ENCODE measurements around the gene KIFC3.

KIFC3 gene

DNA sequence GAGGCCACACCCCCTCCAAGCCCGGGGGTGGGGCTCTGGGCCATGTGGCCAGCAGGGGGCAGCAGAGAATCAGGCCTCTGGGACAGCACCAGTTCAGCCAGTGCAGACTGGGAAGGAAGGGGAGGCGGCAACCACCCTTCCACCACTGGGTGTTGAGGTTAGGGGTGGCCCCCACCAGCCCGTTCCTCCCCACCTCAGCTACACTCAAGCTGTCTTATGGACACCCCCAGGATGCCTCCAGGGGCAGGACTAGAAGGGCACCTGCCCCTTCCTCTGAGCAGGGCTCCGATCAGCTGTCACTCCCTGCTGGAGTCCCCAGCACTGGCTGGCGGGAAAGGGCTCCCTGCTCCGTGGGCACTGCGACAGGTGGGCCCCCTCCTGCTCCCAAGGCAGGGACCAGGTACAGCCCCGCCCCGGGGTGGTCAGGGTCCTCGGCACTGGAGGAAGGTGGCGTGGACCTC, 44.9 kb downstream of the KIFC3 start:
- H3K36me3 ChIP-seq (replicated peaks), result peaks cover 56% of the 10 kb centered on the region
- DNase-seq, result peak; percentile 75
- TF ChIP-seq, protein P1, sequence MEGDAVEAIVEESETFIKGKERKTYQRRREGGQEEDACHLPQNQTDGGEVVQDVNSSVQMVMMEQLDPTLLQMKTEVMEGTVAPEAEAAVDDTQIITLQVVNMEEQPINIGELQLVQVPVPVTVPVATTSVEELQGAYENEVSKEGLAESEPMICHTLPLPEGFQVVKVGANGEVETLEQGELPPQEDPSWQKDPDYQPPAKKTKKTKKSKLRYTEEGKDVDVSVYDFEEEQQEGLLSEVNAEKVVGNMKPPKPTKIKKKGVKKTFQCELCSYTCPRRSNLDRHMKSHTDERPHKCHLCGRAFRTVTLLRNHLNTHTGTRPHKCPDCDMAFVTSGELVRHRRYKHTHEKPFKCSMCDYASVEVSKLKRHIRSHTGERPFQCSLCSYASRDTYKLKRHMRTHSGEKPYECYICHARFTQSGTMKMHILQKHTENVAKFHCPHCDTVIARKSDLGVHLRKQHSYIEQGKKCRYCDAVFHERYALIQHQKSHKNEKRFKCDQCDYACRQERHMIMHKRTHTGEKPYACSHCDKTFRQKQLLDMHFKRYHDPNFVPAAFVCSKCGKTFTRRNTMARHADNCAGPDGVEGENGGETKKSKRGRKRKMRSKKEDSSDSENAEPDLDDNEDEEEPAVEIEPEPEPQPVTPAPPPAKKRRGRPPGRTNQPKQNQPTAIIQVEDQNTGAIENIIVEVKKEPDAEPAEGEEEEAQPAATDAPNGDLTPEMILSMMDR (IDR thresholded peaks at IDR 0.05; ENCODE audit: low read depth, low read length, missing control alignments), result peak; percentile 98
- H3K4me3 ChIP-seq (ENCODE audit: low read depth, low read length), result no peak overlapping the region
- in situ Hi-C loops (cut with HindIII; ENCODE audit: low pct_ligation_motif_present, low sequenced_read_pairs), result no loop called here
- no peaks in the 10 kb centered on the region for H3K27me3 ChIP-seq (replicated peaks)
- no peak overlapping the region for H3K27ac ChIP-seq

DNA sequence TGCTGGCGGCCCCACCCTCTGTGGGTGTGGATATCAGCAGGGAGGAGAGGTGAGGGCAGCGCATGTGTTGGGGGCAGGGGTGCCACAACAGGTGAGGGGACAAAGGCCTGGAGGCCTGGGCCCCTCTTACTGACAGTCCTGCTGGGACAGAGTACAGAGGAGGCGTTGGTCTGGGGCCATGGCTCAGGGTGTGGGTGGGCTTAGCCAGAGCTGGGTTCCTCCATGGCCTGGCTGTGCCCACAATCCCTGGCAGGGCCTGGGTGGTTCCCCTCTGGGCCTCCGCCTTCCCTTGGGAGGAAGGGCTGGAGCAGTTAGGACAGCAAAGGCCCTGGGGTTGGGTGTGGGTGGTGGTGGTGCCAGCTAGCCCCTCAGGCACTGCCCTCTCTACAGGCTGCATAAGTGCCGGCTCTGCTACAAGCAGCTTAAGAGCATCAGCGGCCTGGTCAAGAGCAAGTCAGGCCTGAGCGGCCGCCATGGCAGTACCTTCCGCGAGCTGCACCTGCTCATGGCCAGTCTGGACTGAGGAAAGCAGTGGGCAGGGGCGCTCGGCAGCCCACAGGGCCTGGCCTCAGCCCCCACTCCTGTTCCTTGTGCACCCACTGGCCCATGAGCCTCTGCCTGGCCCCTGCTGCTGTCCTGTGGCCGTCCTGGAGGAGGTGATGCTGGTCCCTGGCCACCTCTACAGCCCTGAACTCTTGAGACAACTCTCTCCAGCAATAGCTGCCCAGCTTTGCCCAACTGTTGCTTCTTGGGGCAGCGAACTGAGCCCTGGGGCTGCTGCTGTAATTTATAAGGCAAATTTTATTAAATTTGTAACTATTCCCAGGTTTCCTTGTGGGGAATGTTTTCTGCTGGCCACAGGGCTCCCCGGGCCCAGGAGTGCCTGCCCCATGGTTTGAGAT, 45.6 kb downstream of the KIFC3 start:
- Histone ChIP-seq H3K27ac (no peak overlapping the region), H3K4me3 (ENCODE audit: low read depth, low read length) (no peak overlapping the region), H3K27me3 (replicated peaks) (no peaks in the 10 kb centered on the region), H3K36me3 (replicated peaks) (peaks cover 54% of the 10 kb centered on the region)
- TF ChIP-seq, protein P1 (IDR thresholded peaks at IDR 0.05; ENCODE audit: low read depth, low read length, missing control alignments), result no peak
- in situ Hi-C loops (cut with HindIII; ENCODE audit: low pct_ligation_motif_present, low sequenced_read_pairs), result no loop called here
- no peak for DNase-seq

DNA sequence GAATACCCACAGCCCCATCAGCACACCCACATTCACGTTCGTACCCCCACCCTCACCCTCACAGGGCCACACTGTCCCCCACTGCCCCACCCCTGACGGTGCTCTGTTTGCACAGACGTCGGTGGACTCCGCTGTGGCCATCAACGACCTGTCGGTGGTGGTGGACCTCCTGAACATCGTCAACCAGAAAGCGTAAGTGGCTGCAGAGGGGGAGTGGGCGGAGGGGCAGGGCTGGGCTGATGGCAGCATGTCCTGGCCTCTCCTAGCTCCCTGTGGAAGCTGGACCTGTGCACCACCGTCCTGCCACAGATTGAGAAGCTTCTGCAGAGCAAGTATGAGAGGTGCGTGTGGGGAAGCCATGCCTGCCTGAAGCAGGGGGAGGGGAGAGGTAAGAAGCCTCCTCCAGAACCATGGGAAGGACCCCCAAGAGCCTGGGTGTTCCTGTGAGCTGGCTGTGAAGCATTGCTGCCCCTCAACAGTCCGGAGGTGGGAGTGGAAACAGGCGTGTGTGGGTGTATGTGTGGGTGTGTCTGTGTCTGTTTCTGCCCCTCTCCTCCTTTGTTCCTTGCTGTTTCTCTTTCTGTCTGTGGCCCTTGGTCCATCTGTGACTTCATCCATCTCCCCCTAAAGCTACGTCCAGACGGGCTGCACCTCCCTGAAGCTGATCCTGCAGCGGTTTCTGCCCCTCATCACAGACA, 46.4 kb downstream of the KIFC3 start:
- Histone ChIP-seq H3K27ac (no peak overlapping the region), H3K27me3 (replicated peaks) (no peaks in the 10 kb centered on the region), H3K4me3 (ENCODE audit: low read depth, low read length) (no peak overlapping the region), H3K36me3 (replicated peaks) (peaks cover 46% of the 10 kb centered on the region)
- in situ Hi-C loops (cut with HindIII; ENCODE audit: low pct_ligation_motif_present, low sequenced_read_pairs), result no loop called here
- DNase-seq, result no peak
- TF ChIP-seq, protein P1 (IDR thresholded peaks at IDR 0.05; ENCODE audit: low read depth, low read length, missing control alignments), result no peak

DNA sequence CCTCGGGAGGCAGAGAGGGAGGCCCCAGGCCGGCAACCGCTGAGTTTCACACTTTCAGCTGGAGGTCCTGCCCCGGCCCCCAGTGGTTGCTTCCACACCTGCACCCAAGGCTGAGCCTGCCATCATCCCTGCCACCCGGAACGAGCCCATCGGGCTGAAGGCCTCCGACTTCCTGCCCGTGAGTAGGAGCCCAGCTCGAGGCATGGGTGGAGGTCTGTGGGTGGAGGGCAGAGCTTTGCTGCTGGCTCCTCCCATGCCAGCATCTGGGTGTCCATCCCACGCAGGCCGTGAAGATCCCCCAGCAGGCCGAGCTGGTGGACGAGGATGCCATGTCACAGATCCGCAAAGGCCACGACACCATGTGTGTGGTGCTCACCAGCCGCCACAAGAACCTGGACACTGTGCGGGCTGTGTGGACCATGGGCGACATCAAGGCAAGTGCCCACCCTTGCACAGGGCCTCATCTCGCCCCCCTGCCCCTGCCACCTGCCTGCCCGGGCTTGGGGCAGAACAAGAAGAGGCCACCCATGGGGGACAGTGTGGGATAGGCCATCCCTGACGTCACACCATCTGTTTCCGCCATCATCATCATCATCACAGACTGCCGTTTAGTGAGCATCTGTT, 47.1 kb downstream of the KIFC3 start:
- no peak for DNase-seq
- TF ChIP-seq, protein P1 (IDR thresholded peaks at IDR 0.05; ENCODE audit: low read depth, low read length, missing control alignments), result peak; percentile 34
- peaks cover 39% of the 10 kb centered on the region for H3K36me3 ChIP-seq (replicated peaks)
- H3K27ac ChIP-seq, result no peak overlapping the region
- no peak overlapping the region for H3K4me3 ChIP-seq (ENCODE audit: low read depth, low read length)
- in situ Hi-C loops (cut with HindIII; ENCODE audit: low pct_ligation_motif_present, low sequenced_read_pairs), result no loop called here
- H3K27me3 ChIP-seq (replicated peaks), result no peaks in the 10 kb centered on the region

DNA sequence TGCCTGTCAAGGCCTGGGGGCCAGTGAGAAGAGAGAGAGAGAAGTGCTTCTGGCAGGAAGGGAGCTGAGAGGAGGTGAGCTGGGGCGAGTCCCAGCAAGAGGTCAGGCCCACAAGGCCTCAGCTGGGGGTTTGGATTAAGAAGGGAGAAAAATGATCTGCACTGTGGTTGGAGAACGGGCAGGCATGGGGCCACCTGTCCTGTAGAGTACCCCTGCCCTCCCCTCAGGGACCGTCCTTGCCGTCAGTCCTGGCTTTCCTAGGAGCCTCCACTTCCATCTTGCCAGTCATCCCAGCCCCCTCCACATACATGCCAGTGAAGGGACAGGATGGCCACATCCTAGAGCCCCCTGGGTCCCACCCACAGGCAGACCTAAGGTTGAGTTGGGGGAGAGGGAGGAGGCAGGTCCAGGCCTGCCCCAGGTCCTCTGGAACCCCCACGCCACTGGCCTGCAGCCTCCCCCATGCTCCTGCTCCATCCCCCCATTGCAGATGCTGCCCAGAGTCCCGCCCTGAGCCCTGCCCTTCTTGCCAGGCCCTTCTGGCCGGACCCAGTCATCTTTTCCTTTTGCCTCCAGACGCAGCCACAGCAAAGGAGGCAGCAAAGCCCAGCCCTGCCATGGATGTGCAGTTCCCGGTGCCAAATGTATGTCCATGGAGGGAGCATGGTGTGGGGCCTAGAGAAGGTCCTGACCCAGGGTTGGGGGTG, 47.8 kb downstream of the KIFC3 start:
- Histone ChIP-seq H3K36me3 (replicated peaks) (peaks cover 32% of the 10 kb centered on the region), H3K27ac (no peak overlapping the region), H3K4me3 (ENCODE audit: low read depth, low read length) (no peak overlapping the region), H3K27me3 (replicated peaks) (no peaks in the 10 kb centered on the region)
- TF ChIP-seq, protein P1 (IDR thresholded peaks at IDR 0.05; ENCODE audit: low read depth, low read length, missing control alignments), result no peak
- no peak for DNase-seq
- in situ Hi-C loops (cut with HindIII; ENCODE audit: low pct_ligation_motif_present, low sequenced_read_pairs), result no loop called here

Measured in brain microvascular endothelial cell (primary cell).